Loucy (cell line): ENCODE results near the gene TREX2.

Source experiments
- H2AFZ ChIP-seq: fragments of 200-600 bp; sonication (generic); 2 replicates; pipeline ENCODE4 v1.6.0; 2016; ENCODE audit warnings: antibody characterized with exemption, mild to moderate bottlenecking, low read length, moderate library complexity
- H3F3A ChIP-seq: fragments of 200-600 bp; 2 replicates; pipeline ENCODE4 v1.6.0; 2016; ENCODE audit warnings: antibody characterized with exemption, low read depth, mild to moderate bottlenecking
- H3K27me3 ChIP-seq: fragments of 200-600 bp; sonication (generic); 2 replicates; pipeline ENCODE4 v1.6.1; 2014; ENCODE audit warnings: low read length, mild to moderate bottlenecking; ENCODE audit not compliant: insufficient read depth, poor library complexity, severe bottlenecking
- H3K36me3 ChIP-seq: fragments of 200-600 bp; sonication (generic); 2 replicates; pipeline ENCODE4 v1.6.1; 2016; ENCODE audit warnings: low read length; ENCODE audit not compliant: insufficient read depth
- H3K4me1 ChIP-seq: fragments of 200-600 bp; sonication (generic); 2 replicates; pipeline ENCODE4 v1.5.1; 2014; ENCODE audit warnings: low read length, mild to moderate bottlenecking; ENCODE audit not compliant: insufficient read depth, poor library complexity, severe bottlenecking
- H3K4me2 ChIP-seq: fragments of 200-600 bp; sonication (generic); 2 replicates; pipeline ENCODE4 v1.6.0; 2014; ENCODE audit warnings: antibody characterized with exemption, low read length, low read depth, mild to moderate bottlenecking; ENCODE audit not compliant: poor library complexity, severe bottlenecking
- H3K4me3 ChIP-seq: fragments of 200-600 bp; sonication (generic); 2 replicates; pipeline ENCODE4 v1.5.1; 2014; ENCODE audit warnings: low read length, mild to moderate bottlenecking, mixed read lengths; ENCODE audit not compliant: poor library complexity, severe bottlenecking
- H3K79me2 ChIP-seq: fragments of 200-600 bp; sonication (generic); 2 replicates; pipeline ENCODE4 v1.6.1; 2014; ENCODE audit warnings: low read length; ENCODE audit not compliant: insufficient read depth
- H3K9ac ChIP-seq: fragments of 200-600 bp; sonication (generic); 2 replicates; pipeline ENCODE4 v1.6.0; 2014; ENCODE audit warnings: mild to moderate bottlenecking, low read depth, low read length, moderate library complexity; ENCODE audit not compliant: poor library complexity, severe bottlenecking
- H3K9me2 ChIP-seq: fragments of 200-600 bp; sonication (generic); replicated peaks from 2 replicates; pipeline ENCODE4 v1.6.1; 2016; ENCODE audit warnings: low read depth, low read length, mixed read lengths
- H3K9me3 ChIP-seq: fragments of 200-600 bp; sonication (generic); 2 replicates; pipeline ENCODE4 v1.6.1; 2014; ENCODE audit warnings: mild to moderate bottlenecking, antibody characterized with exemption, low read length, low read depth; ENCODE audit not compliant: insufficient read depth
- H4K20me1 ChIP-seq: fragments of 200-600 bp; sonication (generic); 2 replicates; pipeline ENCODE4 v1.6.0; 2014; ENCODE audit warnings: antibody characterized with exemption, low read length, mild to moderate bottlenecking; ENCODE audit not compliant: insufficient read depth, poor library complexity, severe bottlenecking
- EZH2phosphoT487 ChIP-seq: fragments of 200-600 bp; IDR thresholded peaks from 2 replicates; pipeline ENCODE4 v1.6.1; 2018; ENCODE audit warnings: antibody characterized with exemption, mild to moderate bottlenecking, moderate library complexity, borderline replicate concordance
- TF ChIP-seq, protein P1 (sequence below): fragments of 200-600 bp; sonication (generic); conservative IDR thresholded peaks from 2 replicates; pipeline ENCODE4 v1.5.1; 2014; ENCODE audit warnings: mild to moderate bottlenecking, antibody characterized with exemption, low read length

TREX2 gene

GRCh38 chrX:153477901-153478300 lies 32.0 kb upstream of the TREX2 start:
- Histone ChIP-seq H3K4me2 (no peak overlapping the region), H3K9me2 (no peaks in the 10 kb centered on the region), H2AFZ (no peak overlapping the region), H3F3A (no peaks in the 10 kb centered on the region), H4K20me1 (no peaks in the 10 kb centered on the region), H3K9ac (no peak overlapping the region), H3K36me3 (no peaks in the 10 kb centered on the region), H3K4me1 (no peaks in the 10 kb centered on the region), H3K79me2 (no peaks in the 10 kb centered on the region), H3K27me3 (no peaks in the 10 kb centered on the region), H3K4me3 (no peak overlapping the region), H3K9me3 (no peaks in the 10 kb centered on the region)
- TF ChIP-seq, protein P1, sequence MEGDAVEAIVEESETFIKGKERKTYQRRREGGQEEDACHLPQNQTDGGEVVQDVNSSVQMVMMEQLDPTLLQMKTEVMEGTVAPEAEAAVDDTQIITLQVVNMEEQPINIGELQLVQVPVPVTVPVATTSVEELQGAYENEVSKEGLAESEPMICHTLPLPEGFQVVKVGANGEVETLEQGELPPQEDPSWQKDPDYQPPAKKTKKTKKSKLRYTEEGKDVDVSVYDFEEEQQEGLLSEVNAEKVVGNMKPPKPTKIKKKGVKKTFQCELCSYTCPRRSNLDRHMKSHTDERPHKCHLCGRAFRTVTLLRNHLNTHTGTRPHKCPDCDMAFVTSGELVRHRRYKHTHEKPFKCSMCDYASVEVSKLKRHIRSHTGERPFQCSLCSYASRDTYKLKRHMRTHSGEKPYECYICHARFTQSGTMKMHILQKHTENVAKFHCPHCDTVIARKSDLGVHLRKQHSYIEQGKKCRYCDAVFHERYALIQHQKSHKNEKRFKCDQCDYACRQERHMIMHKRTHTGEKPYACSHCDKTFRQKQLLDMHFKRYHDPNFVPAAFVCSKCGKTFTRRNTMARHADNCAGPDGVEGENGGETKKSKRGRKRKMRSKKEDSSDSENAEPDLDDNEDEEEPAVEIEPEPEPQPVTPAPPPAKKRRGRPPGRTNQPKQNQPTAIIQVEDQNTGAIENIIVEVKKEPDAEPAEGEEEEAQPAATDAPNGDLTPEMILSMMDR: no peak
- TF ChIP-seq EZH2phosphoT487: no peak

- Histone ChIP-seq H3K9me3 (no peaks in the 10 kb centered on the region), H3K79me2 (no peaks in the 10 kb centered on the region), H3K9me2 (no peaks in the 10 kb centered on the region), H3K27me3 (no peaks in the 10 kb centered on the region), H3K36me3 (no peaks in the 10 kb centered on the region), H3K4me2 (no peak overlapping the region), H2AFZ (no peak overlapping the region), H3F3A (no peaks in the 10 kb centered on the region), H3K9ac (no peak overlapping the region), H4K20me1 (no peaks in the 10 kb centered on the region), H3K4me3 (no peak overlapping the region), H3K4me1 (no peaks in the 10 kb centered on the region)
- TF ChIP-seq EZH2phosphoT487: no peak
- TF ChIP-seq, protein P1: no peak
Measured at GRCh38 chrX:153477364-153477857, 31.6 kb upstream of the TREX2 start.

DNA sequence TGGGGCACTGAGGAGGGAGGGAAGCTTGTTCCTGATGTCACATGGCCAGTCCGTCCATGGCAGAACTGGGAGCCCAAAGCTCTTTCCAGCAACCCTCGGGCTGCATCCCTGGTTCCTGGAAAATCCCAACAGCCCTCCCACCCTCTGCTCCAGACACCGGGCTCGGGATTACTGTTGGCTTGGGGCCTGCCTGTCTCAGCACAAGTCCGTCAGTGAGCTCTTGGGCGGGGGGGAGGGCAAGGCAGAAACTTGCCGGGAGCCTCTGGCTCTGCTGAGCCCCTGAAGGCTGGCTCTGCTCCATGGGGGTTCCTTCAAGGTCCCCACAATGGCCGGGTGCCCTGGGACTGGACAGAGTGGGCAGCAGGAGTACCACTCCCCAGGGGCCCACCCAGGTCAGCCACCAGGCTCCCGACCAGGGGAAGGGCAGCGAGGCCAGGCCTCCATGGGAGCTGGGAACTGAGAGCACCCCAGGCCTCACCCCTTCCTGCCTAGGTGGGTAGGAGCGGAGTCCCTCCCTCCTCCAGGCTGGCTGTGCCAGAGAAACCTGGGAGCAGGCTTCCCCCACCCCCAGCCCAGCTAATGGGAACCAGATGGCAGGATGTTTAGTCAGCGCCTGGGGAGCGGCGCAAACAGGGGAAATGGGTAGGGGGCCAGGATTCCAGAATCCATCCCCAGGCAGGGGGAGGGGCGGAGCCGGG lies 31.0 kb upstream of the TREX2 start:
- Histone ChIP-seq H3F3A (no peaks in the 10 kb centered on the region), H3K4me3 (no peak overlapping the region), H3K9me3 (no peaks in the 10 kb centered on the region), H3K27me3 (no peaks in the 10 kb centered on the region), H3K79me2 (no peaks in the 10 kb centered on the region), H3K4me1 (no peaks in the 10 kb centered on the region), H3K9ac (no peak overlapping the region), H2AFZ (no peak overlapping the region), H3K4me2 (no peak overlapping the region), H3K9me2 (no peaks in the 10 kb centered on the region), H3K36me3 (no peaks in the 10 kb centered on the region), H4K20me1 (no peaks in the 10 kb centered on the region)
- TF ChIP-seq, protein P1: no peak
- TF ChIP-seq EZH2phosphoT487: no peak
